GM19023 (cell line): ENCODE results near the gene TRPV3.
"Not testable (repeated sequence)": the region's sequence is repeated elsewhere in the genome, so short reads cannot be mapped to it uniquely, and the experiment has no call there.

Experiments
- ATAC-seq: cut with Tn5 transposase; IDR thresholded peaks from one replicate; pipeline ENCODE4 v1.9.1; 2021; ENCODE audit warnings: mild to moderate bottlenecking, moderate library complexity; ENCODE audit not compliant: unreplicated experiment

Gene TRPV3

DNA sequence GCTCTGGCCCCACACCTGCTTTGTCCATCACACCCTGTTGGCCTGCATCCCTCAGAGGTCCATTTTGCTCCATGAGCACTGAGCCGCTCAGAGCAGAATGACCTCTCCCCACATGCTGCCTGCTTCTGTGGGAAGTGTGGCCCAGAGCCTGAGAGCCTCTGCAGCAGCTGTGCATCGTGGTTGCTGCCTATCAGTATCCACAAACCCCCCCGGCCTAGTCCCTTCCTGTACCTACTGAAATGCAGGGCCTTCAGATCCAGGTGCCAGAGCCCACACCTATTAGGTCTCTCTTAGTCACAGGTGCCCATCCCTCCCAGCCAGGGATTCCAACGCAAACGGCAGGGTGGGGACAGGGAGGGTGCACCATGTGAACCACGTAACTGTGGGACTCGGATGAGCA is 16.6 kb upstream of the TRPV3 start:
- ATAC-seq: no peak

DNA sequence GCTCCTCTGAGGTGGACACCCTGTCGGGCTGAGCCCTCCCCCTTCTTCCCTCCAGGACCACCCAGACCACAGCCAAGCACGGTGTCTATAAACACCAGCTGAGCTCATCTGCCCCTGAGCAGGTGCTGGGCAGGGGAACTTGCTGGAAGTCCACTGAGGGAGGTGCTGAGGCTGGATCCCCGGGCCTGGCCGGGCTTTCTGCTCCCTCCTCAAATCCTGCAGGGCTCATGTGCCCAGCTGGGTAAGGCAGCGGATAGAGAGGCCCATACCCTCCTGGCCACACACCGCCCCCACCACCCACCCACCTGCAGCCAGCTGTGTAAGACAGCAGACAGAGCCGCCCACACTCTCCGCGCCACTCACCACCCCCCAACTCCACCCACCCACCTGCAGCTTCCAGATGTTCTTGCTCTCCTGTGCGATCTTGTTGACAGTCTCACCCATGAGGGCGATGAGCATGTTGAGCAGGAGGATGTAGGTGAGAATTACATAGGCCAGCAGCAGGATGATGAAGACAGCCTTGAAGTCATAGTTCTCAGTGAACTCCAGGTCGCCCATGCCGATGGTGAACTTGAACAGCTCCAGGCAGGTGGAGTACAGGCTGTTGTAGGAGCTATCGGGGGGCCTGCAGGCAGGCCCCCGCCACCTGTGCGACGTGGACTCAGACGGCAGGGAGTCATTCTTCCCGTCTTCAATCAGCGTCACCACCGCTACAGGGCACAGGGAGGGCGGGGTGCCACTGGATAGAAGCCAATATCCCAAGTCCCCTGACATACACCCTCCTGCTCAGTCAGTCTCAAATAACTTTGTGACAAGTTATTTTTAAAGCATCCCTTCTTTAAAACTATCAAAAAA is 15.9 kb upstream of the TRPV3 start:
- ATAC-seq: no peak

DNA sequence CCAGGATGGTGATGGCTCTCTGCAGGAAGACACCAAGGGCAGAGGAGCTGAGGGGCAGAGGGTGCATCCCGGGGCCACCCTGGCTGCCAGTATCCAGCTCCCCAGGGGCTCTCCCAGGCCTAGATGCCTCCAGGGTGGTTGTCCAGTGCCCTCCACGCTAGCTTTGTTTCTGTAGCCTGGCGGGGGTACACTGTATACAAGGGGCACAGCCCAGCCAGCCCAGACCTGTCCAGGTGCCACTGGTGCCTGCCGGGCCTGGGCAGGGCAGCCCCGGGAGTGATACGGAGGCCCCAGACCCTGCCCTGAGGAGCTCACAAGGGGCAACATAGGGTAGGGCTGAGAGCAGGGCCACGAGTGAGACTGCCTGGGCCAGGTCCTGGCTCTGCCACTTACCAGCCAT is 14.6 kb upstream of the TRPV3 start:
- ATAC-seq: no peak

DNA sequence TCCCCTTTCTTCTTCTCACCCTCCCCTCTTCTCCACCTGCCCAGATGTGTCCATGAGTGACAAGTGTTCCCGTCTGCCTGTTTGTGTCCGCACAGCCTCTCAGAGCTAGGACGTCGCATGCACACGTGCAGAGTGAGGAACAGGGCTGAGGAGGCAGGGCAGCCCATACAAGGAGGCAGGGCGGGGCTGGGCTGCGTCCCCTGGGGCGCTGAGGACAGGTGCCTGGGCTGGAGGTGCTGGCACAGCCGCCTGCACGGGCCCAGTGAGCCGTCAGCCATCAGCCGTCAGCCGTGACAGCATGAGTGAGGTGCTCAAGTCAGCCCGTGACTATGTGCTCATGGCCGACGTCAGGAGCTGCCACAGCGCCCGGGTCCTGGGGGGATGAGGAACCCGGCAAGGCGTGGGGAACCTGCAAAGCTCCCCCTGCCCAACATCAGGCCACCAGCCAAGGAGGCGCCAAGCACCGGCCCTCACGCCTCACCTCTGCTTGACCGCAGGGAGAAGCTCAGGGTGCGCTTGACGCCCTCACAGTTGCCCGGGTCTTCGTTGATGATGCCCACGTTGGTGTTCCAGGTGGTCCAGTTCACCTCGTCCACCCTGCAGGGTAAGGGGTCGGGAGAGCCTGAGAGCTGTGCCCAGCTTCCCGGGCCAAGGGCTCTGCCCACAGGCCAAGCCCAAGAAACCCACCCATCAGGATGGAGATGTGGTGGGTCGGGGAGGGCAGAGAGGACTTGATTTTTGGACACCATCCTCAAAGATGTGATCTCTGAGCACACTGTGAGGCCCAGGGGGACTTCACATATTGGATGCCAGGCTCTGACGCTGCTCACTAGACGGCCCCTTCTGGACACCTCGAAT is 13.7 kb upstream of the TRPV3 start:
- no peak for ATAC-seq

DNA sequence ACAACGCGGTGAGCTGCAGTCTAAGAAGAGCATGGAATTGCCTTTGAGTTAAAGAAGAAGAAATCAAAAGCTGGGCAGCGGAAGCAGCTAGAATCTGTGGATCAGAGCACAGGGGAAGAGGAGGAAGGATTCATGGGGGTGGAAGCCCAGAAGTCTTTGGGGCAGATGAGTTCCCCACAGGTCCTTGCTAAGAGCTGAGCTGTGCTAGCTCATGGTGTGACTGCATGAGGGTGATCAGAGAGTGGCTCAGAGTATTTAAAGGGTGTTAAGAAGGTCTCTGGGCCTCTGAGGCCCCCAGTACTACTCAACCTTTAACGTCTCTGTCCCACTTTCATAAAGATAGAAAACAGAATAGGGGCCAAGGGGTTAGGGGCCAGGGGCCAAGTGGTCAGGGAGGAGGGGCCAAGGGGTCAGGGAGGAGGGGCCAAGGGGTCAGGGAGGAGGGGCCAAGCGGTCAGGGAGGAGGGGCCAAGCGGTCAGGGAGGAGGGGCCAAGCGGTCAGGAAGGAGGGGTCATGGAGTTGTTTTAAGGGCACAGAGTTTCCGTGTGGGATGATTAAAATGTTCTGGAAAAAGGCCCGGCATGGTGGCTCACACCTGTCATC is 12.0 kb upstream of the TRPV3 start:
- ATAC-seq: no peak

DNA sequence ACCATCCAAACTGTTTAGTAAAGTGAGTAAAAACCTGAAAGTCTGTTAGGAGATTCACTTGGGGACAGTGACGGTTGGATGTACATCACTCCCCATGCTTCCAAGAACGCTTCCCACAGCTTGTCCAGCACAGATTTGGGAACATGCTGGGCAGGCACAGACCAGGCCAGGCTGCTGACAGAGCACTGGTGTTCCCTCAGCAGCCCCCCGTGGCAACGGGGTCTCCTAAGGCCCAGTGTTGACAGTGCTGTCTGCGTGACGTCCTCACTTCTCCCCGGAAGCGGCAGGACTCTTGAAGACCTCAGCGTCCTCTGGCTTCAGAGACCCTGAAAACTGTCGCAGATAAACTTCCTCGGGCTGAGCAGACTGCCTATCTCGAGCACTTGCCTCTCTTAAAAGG is 8.9 kb upstream of the TRPV3 start:
- ATAC-seq: no peak

DNA sequence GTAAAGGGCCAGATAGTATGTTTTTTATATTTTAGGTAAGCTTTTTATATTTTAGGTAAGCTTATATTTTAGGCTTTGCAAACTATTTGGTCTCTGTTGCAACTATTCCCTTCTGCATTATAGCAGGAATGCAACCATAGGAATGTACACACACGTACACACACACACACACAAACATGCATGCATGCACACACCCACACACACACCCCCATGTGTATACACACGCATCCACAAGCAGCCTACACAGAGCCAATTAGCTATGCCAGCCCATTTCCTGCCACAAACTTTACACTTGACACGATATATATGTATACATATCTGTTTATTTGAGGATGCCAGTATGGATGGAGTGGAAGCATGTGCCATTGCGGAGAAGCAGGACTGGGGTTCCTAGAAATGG is 7.5 kb upstream of the TRPV3 start:
- no peak for ATAC-seq

DNA sequence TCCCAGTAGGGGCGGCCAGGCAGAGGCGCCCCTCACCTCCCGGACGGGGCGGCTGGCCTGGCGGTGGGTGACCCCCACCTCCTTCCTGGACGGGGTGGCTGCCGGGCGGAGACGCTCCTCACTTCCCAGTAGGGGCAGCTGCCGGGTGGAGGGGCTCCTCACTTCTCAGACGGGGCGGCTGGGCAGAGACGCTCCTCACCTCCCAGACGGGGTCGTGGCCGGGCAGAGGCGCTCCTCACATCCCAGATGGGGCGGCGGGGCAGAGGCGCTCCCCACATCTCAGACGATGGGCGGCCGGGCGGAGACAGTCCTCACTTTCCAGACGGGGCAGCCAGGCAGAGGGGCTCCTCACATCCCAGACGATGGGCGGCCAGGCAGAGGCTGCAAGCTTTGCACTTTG is 6.6 kb upstream of the TRPV3 start:
- not testable (repeated sequence) for ATAC-seq

DNA sequence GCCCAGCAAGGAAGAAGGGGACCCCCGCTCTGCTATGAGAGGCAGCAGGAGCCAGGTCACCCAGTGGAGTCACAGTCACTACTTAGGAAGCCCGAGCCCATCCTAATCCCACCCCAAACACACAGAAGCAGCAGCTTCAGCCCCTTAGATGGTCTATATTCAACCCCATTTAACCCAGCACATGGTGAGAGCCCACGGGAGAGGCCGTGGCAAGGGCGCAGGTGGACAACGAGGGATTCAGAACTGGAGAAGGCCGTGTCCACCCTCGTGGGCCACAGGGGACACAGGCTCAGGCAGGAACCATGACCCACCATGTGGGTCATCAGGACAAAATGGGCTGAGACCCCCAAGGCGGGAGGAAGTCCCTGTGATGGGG is 1.6 kb upstream of the TRPV3 start:
- ATAC-seq: no peak

DNA sequence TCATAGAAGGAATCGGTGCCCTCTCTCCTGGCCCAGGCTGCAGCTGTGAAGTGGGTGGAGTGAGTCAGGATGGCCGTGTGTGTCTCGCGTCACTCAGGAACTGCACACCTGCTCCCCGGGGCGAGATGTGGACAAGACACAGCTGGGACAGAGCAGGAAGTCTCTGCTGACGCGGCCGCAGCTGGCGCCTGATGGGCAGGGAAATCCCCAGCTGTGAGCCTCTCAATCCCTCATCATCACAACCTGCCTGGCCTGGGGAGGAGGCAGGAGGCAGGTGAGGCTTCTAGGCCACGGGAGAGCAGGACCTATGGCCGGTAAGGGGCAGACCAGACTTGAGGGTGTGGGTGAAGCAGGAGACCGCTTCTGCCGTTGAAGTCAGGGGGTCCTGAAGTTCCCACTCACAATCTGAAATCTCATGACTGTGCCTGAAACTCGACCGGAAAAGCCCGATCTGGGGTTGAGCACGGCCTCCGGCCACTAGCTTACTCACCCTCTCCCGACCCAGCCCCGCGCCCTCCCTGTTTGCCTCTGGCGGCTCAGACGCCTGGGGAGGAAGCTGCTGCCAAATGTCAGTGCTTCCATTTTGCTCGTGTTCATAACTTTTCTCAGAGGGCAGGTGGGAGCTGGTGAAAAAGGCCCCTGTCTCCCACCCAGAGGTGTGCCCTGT is 1.1 kb upstream of the TRPV3 start:
- ATAC-seq: peak; percentile 72

DNA sequence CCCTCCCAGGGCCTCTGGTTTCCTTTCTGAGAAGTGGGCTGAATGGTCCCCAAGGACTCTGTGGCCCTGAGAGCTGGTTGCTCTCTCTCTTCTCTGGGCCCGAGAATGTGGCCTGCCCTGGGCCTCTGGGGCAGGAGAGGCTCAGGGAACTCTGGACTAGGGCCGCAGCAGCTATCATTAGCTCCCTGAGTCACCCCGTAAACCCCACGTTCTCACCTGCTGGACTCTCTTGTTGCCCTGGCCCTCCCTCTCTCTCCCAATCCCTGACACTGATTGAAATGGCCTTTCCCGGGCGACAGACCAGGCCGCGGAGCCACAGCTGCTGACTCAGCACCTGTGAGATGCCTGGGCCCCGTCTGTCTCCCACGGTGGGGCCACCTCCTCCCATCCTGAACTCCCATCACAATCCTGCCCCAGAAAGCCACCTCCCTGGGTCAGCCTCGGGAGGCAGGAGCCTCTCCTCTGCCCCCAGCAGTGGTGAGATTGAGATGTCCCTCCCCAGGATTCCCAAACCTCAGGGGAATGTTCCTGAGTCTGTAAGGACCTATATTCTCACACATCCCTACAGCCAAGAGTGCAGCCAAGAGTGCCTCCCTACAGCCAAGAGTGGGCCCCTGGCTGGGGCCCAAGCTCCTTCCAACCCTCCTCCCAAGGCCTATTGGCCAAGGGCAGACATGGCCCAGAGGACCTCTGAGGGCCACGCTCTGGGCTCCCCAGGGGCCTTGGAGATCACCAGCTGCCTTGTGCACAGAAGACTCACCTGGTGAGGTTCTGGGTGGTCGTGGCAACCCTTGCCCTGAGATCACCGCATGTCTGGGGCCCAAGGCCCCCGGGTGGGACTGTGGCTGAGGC is 470 bp downstream of the TRPV3 start:
- peak; percentile 4 for ATAC-seq

DNA sequence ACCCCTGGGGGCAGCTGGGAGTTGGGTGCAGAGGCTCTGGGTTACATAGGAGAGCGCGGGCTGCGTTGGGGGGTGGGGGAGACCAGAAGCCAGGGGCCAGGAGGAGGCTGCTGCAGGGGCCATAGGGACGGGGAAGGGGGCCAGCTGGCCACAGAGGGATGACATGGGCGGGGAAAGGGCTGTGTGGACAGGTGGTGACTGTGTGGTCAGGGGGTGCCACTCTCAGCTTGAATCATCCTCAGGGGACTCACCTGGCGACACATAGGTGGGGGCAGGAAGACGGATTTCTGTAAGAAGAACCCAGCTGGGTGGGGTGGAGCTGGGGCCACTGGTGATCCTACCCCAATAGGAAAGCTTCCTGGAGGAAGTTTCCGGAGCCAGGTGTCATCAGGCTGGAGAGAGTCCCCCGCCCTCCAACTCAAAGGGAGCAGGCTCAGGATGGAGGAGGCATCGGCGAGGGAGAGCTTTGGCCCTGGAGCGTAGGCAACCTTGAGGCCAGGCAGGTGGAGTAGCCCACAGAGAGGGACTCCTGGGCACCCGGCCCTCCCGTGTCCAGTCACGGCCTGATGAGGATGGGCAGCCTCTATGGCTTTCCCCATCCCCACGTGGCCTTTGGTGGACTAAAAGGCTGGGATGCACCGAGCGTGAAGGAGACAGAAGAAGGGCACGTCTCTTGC is 1.2 kb downstream of the TRPV3 start:
- ATAC-seq: no peak

DNA sequence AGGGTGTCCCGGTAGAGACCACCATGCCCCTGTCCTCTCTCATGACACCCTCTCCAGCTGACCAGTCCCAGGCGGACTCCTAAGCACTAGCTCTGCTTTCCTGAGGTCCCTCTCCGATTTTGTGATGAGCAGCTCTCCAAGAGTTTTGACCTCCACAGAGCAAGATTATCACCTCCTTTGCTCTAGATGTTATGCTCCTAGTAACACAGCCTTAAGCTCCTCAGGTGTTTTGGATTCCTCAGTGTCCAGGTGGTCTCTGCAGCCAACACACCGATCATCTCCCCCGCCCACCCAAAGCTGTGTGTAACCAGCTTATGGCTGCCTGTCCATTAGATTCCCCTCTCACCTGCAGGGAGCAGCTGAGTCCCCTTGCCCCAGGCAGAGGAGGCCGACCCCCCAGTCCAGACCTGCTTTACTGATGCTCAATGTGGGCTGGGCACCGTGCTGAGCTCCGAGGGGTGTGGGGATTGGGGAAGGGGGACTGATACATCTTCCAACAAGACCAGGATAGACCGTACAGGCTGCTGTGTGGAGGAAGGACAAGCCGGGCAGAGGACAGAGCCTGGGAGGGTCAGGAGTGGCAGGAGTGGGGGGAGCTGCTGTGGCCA is 2.3 kb downstream of the TRPV3 start:
- ATAC-seq: no peak

DNA sequence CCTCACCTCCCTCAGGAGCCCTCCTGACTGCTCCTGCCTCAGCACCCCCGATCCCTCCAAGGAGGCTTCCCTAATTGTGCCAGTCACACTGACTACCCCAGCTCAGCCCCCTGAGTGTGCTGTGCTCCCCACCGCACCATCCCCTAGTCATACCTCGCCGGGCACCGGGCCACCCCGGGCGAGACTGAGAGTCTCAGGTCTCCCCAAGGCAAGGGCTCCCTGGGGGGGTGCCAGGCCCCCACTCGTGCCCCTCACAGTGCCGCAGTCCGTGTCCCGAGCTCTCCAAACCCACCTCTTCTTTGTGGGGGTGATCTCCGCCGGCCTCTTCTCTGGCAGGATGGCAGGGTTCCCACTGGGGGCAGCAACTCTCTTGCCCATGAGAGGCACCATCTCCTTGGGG is 3.2 kb downstream of the TRPV3 start:
- no peak for ATAC-seq

DNA sequence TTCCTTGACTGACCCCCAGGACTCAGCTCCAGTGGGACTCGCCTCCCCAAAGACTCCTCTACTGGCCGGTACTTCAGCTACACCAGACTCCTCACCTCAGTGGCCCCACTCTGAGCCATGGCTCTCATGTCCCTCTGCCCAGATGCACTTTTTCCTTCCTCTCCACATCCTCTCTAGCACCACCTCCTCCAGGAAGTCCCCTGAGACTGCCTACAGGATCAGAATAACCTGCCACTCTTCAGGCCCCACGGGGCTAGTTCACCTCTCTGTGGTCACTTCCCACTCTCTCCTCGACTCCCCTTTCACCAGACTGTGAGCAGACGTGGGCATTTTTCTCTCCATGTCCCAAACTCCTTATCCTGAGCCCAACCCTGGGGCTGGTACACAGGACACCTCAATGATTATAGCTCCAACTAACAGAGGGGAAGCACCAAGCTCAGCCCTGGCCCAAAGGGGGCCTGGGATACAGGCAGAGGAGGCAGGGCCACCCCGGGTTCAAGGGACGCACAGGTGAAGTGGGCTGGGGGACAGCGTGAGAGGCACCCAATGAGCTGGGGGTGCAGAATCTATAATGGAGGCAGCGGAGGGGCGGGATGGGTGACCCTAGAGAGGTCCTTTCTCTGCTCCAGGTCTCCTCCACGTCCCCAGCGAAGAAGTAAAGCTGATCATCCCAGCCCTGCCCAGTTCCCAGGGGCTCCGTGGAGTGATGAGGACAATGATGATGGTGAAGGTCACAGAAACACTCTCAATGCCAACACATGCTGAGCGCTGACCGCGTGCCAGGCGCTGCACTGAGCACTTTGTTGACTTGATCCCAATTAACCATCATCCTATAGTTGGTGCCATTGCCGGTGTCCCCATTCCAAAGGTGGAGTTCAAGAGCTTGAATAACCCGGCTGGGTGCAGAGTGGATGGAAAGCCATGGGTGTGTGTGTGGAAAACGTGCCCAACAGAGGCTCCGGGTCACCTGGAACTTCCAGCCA is 3.9 kb downstream of the TRPV3 start:
- no peak for ATAC-seq

DNA sequence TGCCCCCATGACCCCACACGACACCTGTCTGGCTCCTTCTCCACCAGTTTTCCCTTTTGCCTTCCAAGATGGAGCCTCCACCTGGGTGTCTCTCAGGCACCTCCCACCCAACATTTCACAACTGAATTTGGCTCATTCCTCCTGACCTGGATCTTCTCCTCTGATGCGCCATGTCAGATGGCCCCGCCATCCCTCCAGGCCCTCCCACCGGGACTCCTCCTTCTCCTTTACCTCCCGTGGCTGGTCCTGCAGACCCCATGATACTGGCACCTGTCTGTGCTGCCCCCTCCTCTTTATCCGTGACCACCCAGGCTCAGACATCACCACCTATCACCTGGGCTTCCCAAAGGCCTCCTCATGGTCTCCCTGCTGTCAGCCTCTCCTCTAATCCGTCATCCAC is 4.7 kb downstream of the TRPV3 start:
- no peak for ATAC-seq

DNA sequence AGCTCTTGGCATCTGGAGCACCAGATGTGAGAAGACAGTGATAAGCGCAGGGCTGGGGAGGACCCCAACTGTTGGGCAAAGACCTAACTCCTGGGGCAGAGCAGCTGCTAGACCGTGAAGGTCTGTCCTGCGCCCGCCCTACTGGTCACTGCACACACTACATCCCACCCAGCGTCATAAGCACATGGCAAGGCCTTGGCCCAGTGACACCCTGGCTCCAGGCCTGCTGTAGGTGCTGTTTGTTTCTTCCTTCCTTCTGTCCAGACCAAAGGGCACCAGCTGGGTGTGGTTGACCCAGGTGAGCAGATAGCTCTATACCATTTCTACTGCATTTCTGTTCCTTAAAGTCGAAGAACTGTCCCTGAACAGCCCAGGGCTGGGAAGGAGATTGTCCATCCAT is 6.4 kb downstream of the TRPV3 start:
- ATAC-seq: no peak

DNA sequence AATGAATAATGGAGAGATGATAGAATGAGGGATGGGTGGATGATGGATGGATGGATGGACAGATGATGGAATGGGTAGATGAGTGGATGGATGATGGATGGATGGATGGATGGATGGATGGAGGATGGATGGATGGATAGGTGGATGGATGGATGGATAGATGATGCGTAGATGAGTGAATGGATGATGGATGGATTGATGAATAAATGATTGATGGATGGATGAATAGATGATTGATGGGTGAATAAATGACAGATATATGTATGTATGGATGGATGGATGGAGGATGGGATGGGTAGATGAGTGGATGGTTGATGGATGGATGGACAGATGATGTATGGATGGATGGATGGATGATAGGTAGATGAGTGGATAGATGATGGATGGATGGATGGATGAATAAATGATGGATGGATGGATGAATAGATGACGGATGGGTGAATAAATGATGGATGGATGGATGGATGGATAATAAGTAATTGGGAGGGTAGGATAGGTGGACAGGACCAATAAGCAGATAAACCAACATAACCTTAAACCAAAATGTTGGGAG is 7.9 kb downstream of the TRPV3 start:
- no peak for ATAC-seq
